Activated effector memory CD4-positive, alpha-beta T cell treated with Interleukin-2 at 50 U/mL for 16 hours (primary cell): ENCODE measurements around the gene LRRC1.

Experiments used
- DNase-seq: peaks from one replicate; pipeline ENCODE4 v3.0.0-alpha.2; 2020

The LRRC1 gene

DNA sequence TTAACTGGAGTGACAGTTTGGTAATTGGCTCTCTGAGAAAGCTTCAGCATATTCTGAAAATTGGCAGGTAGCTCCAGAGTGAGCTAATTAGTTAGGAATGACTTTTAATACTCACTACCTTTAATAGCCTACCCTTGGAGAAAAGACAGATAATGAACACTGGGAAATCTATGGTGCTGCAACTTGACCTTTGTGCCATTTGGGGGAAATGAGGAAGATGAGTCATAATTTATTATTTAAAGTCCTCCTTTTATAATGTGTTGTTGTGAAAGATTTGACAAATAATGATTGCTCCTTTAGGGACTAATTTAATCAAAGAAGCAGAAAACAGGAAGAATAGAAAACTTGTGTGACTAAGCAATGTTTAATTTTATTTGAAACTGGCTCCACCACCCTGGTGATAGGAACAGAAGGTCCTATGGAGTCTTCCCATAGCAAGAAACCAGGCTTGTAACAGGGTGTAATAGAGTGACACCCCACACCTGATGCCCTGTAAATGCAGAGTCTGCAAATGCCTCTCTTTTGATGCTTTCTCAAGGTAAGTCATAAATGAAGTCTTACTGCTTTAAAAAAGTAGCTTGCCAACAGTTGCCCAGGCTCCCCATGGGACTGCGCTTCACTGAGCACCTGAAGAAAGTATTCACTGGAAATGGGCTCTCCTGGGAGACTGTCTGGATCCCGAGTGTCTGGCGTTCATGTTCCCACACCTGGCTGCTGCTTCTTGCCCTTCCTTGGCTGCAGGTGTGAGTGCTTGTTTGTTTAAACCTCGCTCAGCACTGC lies 134.4 kb downstream of the LRRC1 start:
- no peak for DNase-seq

DNA sequence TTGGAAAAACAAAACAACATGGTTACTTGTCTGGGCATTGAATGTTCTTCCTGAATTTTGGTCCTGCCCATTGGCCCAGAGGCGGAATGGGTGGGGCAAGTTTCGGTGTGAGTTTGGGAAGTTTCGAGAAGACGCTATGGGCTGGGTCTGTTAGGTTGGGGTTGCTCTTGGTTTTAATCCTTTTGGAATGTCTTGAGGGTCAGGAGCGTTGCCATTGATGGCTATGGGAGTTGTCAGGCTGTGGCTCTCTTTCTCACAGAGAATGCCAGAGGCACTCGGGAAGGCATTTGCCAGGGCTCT lies 135.0 kb downstream of the LRRC1 start:
- no peak for DNase-seq

DNA sequence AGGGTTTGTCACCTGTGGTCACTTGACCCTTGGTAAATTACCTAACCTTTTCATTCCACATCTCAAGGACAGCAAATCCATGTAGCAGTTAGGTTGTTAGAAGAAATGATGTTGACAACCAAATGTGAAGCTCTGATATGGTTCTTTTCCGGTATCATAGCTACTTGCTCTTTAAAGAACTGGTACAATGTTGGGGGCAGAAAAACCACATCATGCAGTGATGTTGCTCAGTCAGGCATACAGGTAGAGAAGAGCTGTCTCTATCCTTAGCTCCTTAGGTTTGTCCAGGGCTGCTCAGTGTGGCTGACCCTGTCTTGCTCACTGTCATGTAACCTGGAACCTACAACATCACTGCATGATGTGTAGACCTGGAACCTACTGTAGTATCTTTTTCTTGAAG lies 135.5 kb downstream of the LRRC1 start:
- no peak for DNase-seq

DNA sequence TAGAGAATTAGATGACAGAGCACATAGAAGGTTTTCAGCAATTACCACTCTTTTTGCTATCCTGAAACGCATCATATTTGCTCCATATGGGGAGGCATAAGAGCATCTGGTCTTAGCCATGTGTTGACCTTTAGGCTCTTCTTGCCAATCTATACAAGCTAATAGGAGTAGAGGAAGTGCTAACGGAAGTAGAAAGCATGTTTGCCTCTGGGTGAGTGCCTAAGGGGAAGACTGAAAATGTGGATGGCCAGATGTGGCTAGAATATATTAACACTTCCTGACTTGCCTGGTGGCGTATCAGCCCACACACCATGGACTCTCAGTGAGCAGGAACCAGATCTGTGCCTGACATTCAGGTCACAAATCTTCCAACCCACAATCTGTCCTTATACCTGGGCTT lies 136.3 kb downstream of the LRRC1 start:
- no peak for DNase-seq

DNA sequence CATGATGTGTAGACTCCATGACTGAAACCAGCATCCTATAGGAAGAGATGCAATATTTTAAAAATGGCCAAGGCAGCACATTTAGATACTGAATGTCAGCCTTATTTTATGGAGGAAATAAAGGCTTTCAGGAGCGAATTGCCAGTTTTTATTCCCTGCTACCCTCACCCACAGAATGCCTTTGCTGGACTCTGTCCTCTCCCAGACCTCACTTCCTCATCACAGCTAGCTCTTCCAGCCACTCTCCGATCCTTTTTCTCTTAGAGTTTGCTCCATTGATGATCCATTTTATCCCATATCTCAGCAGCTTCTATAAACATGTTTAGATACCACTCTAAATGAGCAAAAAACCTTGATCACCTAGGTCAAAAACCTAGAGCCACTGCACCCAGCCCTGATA lies 137.7 kb downstream of the LRRC1 start:
- no peak for DNase-seq

DNA sequence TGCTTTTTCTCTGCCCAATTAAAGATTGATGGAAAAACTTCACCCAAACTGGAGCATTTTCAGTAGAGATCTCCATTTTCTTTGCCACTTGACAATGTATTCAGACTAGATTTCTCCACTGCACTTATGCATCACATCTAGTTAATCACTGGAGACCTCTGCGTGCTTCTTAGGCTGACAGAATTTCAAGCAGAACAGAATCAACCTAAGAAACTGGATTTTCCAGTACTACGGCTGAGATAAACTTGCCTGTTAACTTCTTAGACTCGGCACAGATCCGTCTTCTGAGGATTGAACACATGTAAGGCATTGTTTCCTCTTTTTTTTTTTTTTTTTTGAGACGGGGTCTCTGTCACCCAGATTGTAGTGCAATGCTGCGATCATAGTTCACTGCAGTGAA lies 139.2 kb downstream of the LRRC1 start:
- no peak for DNase-seq

DNA sequence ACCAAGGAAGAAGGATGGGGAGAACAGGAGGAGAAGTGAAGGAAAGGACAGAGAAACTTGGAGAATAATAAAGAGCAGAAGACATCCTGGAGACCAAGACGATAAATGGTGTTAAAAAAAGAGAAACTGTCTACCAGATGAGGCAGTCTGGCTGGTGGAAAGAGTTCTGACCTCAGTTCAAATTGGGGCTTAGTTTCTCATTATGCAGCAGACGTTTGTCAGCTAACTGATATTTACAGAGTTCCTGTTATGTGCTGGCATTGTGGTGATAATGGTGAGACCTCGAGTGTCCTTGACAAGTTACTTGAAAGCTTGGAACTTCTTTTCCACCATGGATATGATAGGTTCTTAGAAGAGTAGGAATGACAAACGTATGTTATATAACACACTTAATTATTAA lies 142.7 kb downstream of the LRRC1 start:
- no peak for DNase-seq

DNA sequence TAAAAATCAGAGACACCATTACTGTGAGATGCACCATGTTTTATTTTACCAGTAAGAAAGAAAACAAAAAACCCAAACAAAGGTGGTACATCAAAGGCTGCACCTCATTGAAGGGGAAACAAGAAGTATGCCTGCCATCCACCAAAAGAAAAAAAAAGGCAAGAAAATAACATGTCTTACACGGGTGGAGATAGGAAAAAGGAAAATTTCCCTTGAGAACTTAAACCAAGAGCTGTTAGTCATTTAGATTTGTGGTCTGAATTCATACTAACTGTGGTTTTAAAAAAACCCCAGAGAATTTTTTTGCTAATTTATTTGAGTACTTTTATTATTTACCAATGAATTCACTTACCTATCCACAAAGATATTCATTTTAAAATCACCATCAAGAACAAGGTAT lies 144.0 kb downstream of the LRRC1 start:
- no peak for DNase-seq

DNA sequence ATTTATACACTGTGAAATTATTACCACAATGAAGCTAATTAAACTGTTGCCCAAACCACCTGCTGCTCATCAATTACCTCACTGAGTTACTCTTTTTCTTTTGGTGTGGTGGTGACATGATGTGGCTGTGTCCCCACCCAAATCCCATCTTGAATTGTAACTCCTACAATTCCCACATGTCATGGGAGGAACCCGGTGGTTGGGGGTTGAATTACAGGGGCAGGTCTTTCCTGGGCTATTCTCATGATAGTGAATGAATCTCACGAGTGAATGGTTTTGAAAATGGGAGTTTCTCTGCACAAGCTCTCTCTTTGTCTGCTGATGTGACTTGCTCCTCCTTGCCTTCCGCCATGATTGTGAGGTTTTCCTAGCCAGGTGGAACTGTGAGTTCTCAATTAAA lies 145.0 kb downstream of the LRRC1 start:
- no peak for DNase-seq

DNA sequence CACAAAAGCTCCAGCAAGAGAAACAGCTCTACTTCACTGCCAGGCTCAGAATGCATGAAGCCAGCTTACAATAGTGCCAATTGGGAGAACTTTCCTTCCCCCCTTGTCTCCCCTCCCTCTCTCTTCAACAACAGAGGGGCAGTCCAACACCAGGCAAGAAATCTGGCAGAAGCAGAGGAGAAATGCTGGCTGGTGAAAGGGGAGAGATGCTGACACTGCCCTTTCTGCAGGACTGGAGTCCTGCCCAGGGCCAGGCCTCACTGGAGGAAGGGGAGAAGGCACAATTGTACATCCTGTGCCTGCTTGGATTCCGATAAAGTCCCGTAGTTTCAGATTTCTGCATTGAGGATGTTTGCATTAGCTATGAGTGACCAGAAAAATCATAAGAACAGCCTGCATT lies 148.6 kb downstream of the LRRC1 start:
- DNase-seq: no peak

DNA sequence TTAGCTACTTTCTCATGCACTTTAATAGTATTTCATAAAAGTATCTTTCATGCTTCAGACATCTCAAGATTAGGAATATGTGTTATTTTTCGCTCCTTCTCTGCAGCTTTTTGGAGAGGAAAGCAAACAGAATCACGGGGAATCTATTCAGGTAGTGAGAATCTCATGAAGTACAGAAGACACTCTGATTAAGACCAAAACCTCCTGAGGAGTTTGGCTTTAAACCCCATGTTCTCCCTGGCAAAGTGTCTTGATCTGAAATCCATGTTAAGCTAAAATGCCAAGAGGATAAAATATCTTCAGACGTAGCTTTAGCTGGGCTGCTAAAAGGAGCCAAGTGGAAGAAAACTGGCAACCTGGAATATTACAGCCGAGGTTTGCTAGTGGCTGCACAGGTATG lies 149.3 kb downstream of the LRRC1 start:
- no peak for DNase-seq

DNA sequence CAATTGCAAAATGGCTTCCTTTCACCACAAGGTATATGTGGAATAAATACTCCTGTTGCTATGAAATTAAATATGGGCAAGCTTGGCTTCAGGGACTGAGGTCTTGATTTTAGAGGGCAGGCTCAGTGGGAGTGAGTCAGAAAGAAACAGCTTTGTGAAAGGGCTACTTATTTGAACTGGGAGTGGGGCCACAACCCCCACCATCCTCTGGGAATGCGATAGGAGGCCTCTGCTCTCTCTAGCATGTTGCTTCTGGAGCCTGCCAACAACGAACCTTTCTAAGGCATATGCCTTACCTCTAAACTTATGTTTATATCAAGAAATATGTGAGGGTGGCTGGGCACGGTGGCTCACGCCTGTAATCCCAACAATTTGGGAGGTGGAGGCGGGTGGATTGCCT lies 149.7 kb downstream of the LRRC1 start:
- DNase-seq: no peak

DNA sequence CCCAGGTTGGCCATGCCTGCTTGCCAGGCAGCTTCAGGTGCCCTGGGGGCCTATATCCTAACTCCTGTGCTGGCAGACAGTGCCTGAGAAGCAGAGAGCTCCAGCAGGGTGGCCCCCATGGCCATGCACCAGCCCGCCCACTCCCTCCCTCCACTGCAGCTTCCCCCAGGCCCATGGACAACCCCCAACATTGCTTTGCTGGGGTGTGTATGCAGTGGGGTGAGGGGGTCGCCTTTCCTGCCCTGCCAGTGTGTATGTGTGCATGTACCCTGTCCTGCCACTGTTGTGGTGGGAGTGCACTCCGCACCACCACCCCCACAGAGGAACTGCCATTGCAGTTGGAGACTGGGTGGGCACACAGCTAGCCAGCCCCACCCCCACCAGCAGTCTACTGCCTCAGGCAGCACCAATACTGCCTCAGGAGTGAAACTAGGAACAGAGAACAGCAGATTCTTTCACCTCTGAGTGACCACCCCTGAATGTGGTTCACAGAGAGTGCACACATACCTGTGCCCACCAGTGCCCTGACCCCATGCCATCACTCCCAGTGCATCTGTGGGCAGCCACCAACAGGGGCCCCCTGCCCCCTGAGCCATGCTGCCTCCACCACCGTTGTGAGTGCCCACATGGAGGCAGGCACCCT lies 151.1 kb downstream of the LRRC1 start:
- DNase-seq: no peak

DNA sequence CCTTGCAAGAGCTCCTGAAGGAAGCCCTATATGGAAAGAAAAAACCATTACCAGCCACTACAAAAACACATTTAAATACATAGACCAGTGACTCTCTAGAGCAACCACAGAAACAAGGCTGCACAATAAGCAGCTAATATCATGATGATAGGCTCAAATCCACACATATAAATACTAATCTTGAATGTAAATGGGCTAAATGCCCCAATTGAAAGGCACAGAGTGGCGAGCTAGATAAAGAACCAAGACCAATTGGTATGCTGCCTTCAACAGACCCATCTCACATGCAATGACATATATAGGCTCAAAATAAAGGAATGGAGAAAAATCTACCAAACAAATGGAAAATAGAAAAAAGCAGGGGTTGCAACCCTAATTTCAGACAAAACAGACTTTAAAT lies 153.0 kb downstream of the LRRC1 start:
- DNase-seq: no peak

DNA sequence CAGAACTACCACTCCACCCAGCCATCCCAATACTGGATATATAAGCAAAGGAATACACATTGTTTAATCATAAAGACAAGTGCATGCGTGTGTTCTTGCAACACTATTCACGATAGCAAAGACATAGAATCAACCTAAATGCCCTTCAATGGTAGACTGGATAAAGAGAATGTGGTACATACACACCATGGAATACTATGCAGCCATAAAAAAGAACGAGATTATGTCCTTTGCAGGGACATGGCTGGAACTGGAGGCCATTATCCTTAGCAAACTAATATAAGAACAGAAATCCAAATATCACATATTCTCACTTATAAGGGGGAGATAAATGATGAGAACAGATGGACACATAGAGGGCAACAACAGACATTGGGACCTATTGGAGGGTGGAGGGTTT lies 156.6 kb downstream of the LRRC1 start:
- DNase-seq: no peak

DNA sequence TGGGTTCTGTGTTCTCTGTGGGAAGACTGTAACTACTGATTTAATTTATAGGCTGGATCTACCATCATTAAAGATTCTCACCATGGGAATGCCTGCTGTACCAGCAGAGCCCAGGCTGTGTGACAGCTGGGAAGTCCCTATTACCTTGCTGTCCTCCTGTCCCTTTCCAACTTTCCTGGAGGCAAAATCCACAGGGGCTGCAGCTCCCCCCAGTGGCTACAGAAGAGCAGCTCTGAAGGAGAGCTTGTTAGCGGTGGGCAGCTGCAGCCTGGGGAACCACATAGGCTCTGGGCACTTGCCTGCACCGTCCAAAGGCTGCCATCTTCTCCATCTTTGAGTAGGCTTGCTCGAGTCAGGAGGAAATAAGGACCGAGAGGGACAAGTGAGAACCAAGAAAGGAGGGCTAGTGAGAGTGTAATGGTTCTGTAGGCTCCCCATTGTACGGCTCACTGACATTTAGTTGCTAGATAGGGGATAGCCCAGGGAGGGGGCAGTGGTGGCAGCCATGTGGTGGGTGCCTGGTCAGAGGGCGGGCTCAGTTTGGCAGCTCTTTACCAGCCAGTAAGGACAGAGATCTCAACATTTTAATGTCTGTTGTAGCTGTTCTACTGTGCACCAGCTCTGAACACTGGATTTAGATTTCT lies 161.4 kb downstream of the LRRC1 start:
- no peak for DNase-seq

DNA sequence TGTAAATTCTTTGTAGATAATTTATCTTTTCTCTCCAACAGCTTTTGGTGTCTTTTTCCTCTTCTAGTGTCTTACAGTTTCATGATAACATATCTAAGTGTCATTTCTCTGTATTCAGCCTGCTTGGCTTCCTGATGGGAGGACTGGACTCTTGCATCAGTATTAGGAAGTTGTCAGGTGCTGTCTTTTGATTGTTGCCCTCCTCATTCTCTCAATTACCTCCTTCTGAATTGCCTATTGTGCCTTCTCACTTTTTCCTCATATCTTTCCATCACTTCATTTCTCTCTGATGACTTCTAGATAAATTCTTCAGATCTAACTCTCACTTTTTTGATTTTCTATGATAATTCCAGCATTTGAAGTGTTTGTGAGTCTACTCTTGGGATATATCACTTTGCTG lies 162.0 kb downstream of the LRRC1 start:
- DNase-seq: no peak

DNA sequence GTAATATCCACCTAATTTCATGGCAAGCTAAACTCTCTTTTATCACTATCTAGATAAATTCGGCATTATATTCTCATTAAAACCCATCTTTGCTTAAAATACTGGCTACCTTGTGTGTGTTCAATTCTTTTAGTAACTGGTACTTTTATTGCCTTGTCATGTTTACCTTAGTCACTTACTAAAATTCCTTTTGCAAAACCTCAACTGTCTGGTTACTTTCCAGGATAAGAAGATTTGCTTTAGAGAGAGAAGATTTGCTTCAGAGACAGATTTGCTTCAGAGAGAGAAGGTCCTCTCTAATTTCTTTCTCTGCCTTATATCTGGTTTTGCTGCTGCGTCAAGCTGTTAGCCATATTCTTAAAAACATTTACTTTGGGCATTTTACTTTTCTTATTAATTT lies 164.9 kb downstream of the LRRC1 start:
- DNase-seq: no peak

DNA sequence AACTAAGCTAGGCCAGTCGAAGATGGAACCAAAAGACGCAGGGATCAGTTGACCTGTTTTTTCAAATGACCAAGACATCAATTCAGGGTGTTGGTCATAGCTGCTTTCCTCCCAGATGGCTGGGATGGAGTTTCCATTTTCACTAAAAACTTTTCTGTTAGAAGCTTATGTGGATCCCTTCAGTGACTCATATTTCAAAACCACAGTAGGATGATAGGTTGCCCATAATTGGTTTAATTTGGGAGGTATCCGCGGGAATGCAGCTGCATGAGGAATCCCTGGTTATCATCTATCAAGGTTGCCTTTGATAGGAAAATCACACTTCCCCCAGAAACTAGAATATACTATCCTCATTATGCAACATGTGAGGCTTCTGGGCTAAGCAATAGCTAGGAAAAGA lies 165.5 kb downstream of the LRRC1 start:
- DNase-seq: no peak

DNA sequence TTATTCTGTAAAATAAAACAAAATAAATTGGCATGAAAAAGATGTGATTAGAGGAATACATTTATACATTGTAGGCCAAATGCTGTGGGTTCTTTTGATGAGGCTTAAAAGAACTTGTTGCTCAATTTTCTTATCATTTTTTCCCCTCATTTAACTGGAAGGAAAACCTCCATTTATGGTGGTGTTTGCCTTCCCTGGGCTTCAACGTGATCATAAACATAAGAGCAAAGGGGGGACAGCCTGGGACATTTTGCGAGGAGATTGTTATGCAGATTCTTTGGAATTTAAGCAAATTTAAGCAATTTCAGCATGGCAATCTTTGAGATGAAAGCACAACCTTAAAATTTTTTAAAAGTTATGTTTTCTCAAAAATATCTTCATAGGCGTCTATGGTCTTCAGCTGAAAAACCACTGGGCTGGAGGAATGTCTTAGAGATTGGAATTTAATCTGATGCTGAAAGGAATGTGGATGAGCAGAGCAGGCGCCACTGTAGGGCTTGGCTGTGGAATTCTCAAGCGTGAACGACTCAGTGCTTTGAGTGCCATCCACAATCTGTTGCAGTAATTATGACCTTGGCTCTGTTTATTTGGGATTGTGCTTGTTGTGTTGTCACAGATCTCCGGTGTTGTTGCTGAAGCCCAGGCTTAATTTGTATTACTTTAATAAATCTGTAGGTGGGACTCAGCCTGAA lies 167.0 kb downstream of the LRRC1 start:
- no peak for DNase-seq

DNA sequence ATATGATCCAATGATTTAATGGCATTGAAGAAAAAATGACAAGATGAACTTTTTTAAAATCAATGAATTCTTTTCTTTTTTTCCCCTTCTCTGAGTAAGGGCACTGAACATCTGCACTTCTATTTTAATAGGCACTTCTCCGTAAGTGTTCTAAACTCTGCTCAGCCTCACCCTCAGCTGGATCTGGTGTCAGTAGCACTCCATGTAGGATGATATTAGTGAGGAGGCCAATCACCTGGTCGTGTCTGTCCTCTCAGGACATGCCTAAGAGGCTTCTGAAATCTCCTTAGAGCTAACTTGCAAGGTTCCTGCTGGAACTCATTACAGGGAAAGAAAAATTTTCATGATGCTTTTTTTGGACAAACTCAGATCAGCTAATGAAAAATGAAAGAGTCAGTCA lies 167.8 kb downstream of the LRRC1 start:
- no peak for DNase-seq

DNA sequence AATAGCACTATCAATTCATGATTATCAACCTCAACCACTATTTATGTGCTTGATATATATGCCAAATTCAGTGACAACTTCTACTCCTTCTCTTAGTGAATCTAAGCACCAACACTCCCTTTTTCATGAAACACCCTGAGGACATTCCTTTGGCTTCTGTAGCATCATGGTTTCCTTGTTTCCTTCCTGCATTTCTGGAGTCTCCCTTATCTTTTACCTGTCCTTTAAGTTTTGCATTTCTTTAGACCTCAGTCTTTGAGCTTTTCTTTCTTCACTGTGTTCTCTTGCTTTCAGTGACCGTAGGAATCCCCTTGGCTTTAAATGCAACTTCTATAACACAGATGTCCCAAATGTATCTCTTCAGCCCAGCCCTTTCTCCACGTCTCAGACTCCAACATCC lies 172.6 kb downstream of the LRRC1 start:
- DNase-seq: no peak
